HEK293T (cell line): ENCODE results near the gene MBOAT2.
A peak's percentile ranks its signal among the peaks of the same experiment; 100 is the strongest.

Experiments
- CTCF ChIA-PET: fragments of 350-600 bp; formaldehyde crosslinking; extraction: SDS; loops from one replicate; lab custom pipeline; 2021; ENCODE audit warnings: antibody characterized with exemption, inconsistent platforms; lab: Yijun Ruan, JAX
- POLR2A ChIA-PET: fragments of 350-600 bp; formaldehyde crosslinking; extraction: SDS; loops from one replicate; lab custom pipeline; 2020; ENCODE audit warnings: antibody characterized with exemption, inconsistent platforms; lab: Yijun Ruan, JAX
- DNase-seq: peaks from one replicate; pipeline ENCODE4 v3.0.0; 2012; ENCODE audit warnings: mixed read lengths; ENCODE audit errors: extremely low spot score
- ARNT ChIP-seq: fragments of 450-650 bp; IDR thresholded peaks from 2 replicates; pipeline ENCODE4 v1.6.1; 2017; ENCODE audit warnings: mild to moderate bottlenecking
- BHLHE40 ChIP-seq: fragments of 450-650 bp; IDR thresholded peaks from 2 replicates; pipeline ENCODE4 v1.6.1; 2016; ENCODE audit warnings: mild to moderate bottlenecking, moderate library complexity, borderline replicate concordance
- CTBP1 ChIP-seq: fragments of 450-650 bp; IDR thresholded peaks from 2 replicates; pipeline ENCODE4 v1.6.1; 2016; ENCODE audit warnings: borderline replicate concordance
- ELF4 ChIP-seq: fragments of 450-650 bp; IDR thresholded peaks from 2 replicates; pipeline ENCODE4 v1.6.1; 2017; ENCODE audit warnings: antibody characterized with exemption
- FOXA1 ChIP-seq: fragments of 450-650 bp; IDR thresholded peaks from 2 replicates; pipeline ENCODE4 v1.6.1; 2016; ENCODE audit warnings: mild to moderate bottlenecking
- FOXK2 ChIP-seq: fragments of 450-650 bp; IDR thresholded peaks from 2 replicates; pipeline ENCODE4 v1.6.1; 2016; ENCODE audit warnings: mild to moderate bottlenecking
- FOXM1 ChIP-seq: fragments of 450-650 bp; IDR thresholded peaks from 2 replicates; pipeline ENCODE4 v1.6.1; 2017; ENCODE audit warnings: mild to moderate bottlenecking, borderline replicate concordance
- HDGF ChIP-seq: fragments of 450-650 bp; IDR thresholded peaks from 2 replicates; pipeline ENCODE4 v1.6.1; 2017; ENCODE audit warnings: antibody characterized with exemption, borderline replicate concordance
- L3MBTL2 ChIP-seq: fragments of 450-650 bp; conservative IDR thresholded peaks from 2 replicates; pipeline ENCODE4 v1.6.1; 2016; ENCODE audit warnings: mild to moderate bottlenecking
- LEF1 ChIP-seq: fragments of 450-650 bp; IDR thresholded peaks from 2 replicates; pipeline ENCODE4 v1.6.1; 2017; ENCODE audit warnings: mild to moderate bottlenecking, borderline replicate concordance
- NFRKB ChIP-seq: fragments of 450-650 bp; IDR thresholded peaks from 2 replicates; pipeline ENCODE4 v1.6.1; 2016; ENCODE audit warnings: mild to moderate bottlenecking, moderate library complexity
- SP1 ChIP-seq: fragments of 450-650 bp; IDR thresholded peaks from 2 replicates; pipeline ENCODE4 v1.6.1; 2017
- SUZ12 ChIP-seq: fragments of 450-650 bp; IDR thresholded peaks from 2 replicates; pipeline ENCODE4 v1.6.1; 2016; ENCODE audit warnings: mild to moderate bottlenecking
- TARDBP ChIP-seq: fragments of 450-650 bp; IDR thresholded peaks from 2 replicates; pipeline ENCODE4 v1.6.1; 2016
- ZNF384 ChIP-seq: fragments of 450-650 bp; IDR thresholded peaks from 2 replicates; pipeline ENCODE4 v1.6.1; 2016
- TF ChIP-seq, protein P1 (sequence below): fragments of 450-650 bp; IDR thresholded peaks from 2 replicates; pipeline ENCODE4 v1.6.1; 2016

Gene MBOAT2

DNA sequence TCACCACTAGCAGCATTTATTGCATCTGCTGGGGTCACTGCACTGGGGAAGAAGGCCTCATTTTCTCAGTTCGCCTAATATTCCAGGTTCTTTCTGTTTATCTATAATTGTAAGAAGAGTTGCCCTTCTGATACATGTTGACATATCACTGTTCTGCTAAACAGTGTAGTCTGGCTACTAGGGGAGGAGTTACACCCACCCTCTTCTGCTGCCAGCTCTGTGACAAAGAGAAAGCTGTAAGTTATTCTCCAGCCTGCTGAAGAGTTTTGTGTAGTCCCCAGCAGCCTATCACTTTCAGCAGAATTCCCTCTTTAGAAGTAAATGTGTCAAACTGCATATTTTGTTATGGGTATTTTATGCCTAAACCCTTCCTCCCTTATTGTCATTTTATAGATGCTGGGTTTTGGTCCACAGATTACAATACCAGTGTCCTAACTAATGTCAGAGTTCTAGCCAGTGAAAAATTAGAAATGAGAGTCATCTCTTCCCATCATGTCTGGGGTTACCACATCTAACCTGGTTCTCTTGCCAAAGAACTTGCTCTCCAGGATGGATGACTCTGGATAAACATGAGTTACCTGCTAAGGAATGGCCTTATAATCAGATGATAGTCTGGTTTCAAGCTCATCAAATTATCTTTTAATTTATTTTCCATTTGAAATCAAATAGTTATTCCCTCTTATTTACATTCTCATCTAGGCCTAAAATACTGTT lies 5.6 kb upstream of the MBOAT2 start:
- CTCF ChIA-PET = interaction anchor here (1.2 kb wide), 1 partner anchor 105 kb away, joined by 3 read pairs; no protein-coding TSS in a partner anchor
- no peak for DNase-seq
- POLR2A ChIA-PET = no interaction called here
- TF ChIP-seq FOXK2 (no peak), SUZ12 (no peak), ZNF384 (no peak), LEF1 (no peak), NFRKB (no peak), HDGF (no peak), FOXM1 (no peak), SP1 (no peak), BHLHE40 (no peak), TARDBP (no peak), FOXA1 (no peak)

DNA sequence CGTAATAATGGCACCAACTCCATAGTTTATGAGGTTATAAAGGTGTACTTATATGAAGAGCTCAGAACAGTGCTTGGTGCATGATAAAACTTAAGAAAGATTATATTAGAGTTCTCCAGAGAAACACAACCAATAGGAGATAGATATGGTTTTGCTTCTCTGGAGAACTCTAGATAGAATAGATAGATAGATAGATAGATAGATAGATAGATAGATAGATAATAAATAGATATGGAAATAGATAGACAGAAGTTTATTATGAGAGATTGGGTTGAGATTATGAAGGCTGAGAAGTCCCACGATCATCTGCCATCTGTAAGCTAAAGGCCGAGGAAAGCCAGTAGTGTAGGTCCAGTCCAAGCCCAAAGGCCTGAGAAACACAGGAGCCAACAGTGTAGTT lies 2.9 kb upstream of the MBOAT2 start:
- DNase-seq = no peak
- POLR2A ChIA-PET = no interaction called here
- TF ChIP-seq FOXK2 (no peak), CTBP1 (no peak), FOXM1 (no peak), FOXA1 (no peak)
- CTCF ChIA-PET = no interaction called here

DNA sequence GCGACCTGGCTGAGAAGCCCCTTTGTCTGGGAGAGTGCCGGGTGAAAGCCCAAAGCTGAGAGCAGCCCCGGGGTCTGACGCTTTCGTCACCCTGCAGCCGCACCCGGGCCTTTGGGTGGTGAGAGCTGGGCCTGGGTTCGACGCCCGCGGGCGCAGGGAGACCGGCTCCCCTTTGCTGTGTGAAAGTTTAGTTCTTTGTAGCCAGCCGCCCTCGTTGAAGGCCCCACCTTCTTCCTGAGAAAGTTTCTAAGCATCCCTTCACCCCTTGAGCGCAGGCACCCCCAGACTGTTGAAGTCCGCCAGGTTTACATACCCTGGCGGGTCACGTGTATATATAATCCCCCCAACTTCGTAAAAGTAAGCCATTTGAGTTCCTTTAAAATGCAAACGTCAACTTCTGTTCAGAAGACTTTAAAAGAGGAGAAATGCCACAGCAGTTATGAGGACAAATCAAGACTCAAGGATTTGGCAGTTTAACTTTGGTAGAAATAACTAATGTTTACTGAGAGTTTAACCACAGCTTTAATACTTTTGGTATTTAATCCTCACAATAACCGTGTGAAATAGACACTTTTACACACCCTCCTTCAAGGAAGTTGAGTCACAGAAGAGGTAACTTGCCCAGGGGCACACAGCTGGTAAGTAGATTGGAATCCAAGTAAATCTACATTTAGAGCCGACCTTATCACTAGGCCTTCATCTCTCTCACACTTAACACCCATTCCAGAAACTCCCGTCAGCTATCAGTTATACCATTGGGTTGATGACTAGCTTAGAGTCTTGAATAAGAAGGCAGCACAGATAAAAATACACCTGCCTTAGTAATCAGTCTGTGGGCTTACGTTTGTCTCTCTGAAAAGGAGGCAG lies 1.1 kb upstream of the MBOAT2 start:
- ChIA-PET POLR2A (interaction anchor here (0.7 to 1.1 kb wide), 4 partner anchors 10 to 99 kb away, joined by 3 to 4 read pairs (median 3); no protein-coding TSS in a partner anchor), CTCF (no interaction called here)
- no peak for DNase-seq
- no peak for TF ChIP-seq FOXM1
- peak; percentile 76; the same call in 1 of the 2 replicates for TF ChIP-seq L3MBTL2

DNA sequence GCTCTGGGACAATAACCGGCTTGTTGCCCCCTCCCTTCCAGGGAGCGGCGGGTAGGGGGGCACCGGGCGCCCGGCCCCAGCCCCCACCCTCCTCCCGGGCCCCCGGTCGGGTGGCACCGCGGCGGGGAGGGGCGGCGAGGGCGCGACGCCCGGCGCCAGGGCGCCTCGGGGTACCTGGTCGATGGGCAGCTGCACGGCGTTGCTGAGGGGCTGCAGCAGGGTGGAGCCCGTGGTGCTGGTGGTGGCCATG lies 193 bp downstream of the MBOAT2 start:
- DNase-seq = no peak
- ChIA-PET CTCF (no interaction called here), POLR2A (interaction anchor here (0.8 to 1.0 kb wide), 2 partner anchors 11 to 14 kb away, joined by 4 to 6 read pairs; no protein-coding TSS in a partner anchor)
- TF ChIP-seq SP1 (no peak), LEF1 (no peak), SUZ12 (no peak), BHLHE40 (no peak), ZNF384 (no peak), ARNT (no peak)

DNA sequence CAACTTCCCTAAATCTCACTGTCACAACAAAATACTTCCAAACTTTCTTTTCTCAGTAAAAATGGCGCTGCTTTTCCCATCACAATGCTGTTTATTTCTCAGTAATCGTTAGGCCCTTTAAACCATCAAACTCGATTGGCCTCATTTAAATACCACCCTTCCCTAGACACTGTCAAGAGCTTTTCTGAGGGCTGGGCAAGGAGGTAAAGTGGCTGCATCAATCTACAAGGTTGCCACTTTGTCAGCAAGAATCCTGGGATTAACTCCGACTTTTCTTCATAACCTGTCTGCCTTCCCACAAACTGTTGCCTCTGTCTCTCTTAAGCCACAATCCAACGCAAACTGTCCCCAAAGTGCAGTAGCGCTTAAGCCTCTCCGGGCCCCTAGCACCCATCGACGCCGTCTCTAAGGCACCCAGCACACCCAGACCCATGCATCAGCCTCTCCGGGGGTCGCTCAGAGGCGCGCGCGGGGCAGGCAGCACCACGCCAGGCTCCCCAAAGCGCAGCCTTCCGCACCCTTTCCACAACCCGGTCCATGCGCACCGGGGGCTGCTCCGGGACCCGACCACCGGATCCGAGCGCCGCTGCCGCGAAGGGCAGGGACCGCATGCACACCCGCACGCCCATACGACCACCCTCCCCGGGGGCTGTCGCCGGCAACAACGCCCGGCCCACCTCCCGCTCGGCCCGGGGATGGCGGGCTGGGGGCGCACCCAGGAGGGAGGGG lies 683 bp downstream of the MBOAT2 start:
- TF ChIP-seq HDGF (no peak), L3MBTL2 (peak; percentile 27; the same call in 1 of the 2 replicates)
- CTCF ChIA-PET = interaction anchor here (0.7 kb wide), 1 partner anchor 487 kb away, joined by 3 read pairs; no protein-coding TSS in a partner anchor
- POLR2A ChIA-PET = interaction anchor here (1.0 kb wide), 1 partner anchor 10 kb away, joined by 4 read pairs; no protein-coding TSS in a partner anchor
- peak; percentile 24 for DNase-seq

DNA sequence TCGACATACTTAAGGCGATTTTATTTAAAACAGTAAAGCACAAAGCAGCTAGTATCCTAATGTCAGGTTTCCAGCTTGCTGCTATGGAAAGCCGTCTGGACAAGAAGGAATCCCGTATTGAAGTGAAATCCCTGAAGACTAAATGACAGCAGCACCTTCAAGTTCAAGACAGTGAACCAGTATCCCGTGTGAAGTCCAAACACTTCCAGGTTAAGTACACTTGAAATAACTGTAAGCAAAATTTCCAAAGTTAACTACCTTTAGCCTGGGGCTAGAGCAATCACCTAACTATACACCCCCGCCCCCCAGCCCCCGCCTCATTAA lies 1.2 kb downstream of the MBOAT2 start:
- TF ChIP-seq, protein P1, sequence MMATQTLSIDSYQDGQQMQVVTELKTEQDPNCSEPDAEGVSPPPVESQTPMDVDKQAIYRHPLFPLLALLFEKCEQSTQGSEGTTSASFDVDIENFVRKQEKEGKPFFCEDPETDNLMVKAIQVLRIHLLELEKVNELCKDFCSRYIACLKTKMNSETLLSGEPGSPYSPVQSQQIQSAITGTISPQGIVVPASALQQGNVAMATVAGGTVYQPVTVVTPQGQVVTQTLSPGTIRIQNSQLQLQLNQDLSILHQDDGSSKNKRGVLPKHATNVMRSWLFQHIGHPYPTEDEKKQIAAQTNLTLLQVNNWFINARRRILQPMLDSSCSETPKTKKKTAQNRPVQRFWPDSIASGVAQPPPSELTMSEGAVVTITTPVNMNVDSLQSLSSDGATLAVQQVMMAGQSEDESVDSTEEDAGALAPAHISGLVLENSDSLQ = no peak
- TF ChIP-seq TARDBP (no peak), FOXM1 (no peak), ZNF384 (no peak), HDGF (no peak), L3MBTL2 (no peak), CTBP1 (no peak), ELF4 (no peak), NFRKB (no peak)
- DNase-seq = no peak
- ChIA-PET POLR2A (no interaction called here), CTCF (interaction anchor here (0.7 kb wide), 1 partner anchor 487 kb away, joined by 3 read pairs; no protein-coding TSS in a partner anchor)

DNA sequence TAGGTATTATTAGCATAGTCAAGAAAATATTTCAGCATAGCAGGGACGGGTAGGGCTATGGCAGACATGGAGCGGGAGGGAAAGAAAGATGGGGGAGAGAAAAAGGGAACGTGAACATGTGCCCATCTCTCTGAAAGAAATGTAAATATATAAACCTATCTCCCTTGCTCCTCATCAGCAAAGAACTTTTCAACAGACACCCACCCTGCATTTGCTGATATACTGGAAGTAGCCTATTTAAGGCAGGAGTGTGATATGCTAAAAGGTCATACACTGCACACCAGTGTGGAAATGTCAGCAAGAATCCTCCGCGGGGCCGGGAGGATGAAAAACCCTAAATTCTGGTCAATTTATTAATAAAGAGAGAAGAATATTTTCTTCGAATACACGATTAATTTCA lies 1.7 kb downstream of the MBOAT2 start:
- no peak for TF ChIP-seq ZNF384
- TF ChIP-seq BHLHE40 = no peak
- no peak for TF ChIP-seq FOXA1
- TF ChIP-seq HDGF = no peak
- TF ChIP-seq, protein P1 = no peak
- no peak for DNase-seq
- ChIA-PET CTCF (no interaction called here), POLR2A (no interaction called here)
